SK-N-SH (cell line): Measurements from ENCODE around the gene MAGEA1. TPM values are rescaled to one million over a fixed set of nuclear protein-coding genes. Genes with fewer than 3 reads are reported as not detected.

Experiments used
- CTCF ChIA-PET: fragments of 300-600, 350-600 bp; formaldehyde crosslinking; extraction: SDS; loops from one replicate; lab custom pipeline; 2021; lab: Yijun Ruan, JAX
- POLR2A ChIA-PET: fragments of 350-600 bp; sonication (Branson Sonifier 250); formaldehyde crosslinking; extraction: SDS; loops from one replicate; lab custom pipeline; 2020; ENCODE audit warnings: antibody characterized with exemption, inconsistent platforms; lab: Yijun Ruan, JAX
- DNase-seq: peaks from one replicate; pipeline ENCODE4 v3.0.0; 2012
- H2AFZ ChIP-seq: fragments of 200-600 bp; sonication (generic); 2 replicates; pipeline ENCODE4 v1.8.1; 2016; ENCODE audit warnings: antibody characterized with exemption, mild to moderate bottlenecking, low read depth
- H3F3A ChIP-seq: fragments of 200-600 bp; sonication (generic); replicated peaks from 2 replicates; pipeline ENCODE3; 2016; ENCODE audit warnings: antibody characterized with exemption, mild to moderate bottlenecking; ENCODE audit not compliant: insufficient read depth
- H3K27ac ChIP-seq, 2 experiments: fragments of 200-500 bp in 1 of 2; fragments of 200-600 bp in 1 of 2; sonication (Bioruptor generic) in 1 of 2; sonication (generic), shearing (Covaris generic) in 1 of 2; 2 replicates each; pipeline versions ENCODE4 v1.5.1 to v1.6.1; 2014 to 2016; ENCODE audit warnings: low read depth in 2 of 2, inconsistent platforms in 1 of 2, low read length in 1 of 2, mild to moderate bottlenecking in 1 of 2, mixed read lengths in 1 of 2
- H3K27me3 ChIP-seq: fragments of 200-600 bp; sonication (generic), shearing (Covaris generic); 2 replicates; pipeline ENCODE4 v1.6.1; 2016; ENCODE audit warnings: mixed run types; ENCODE audit not compliant: insufficient read depth
- H3K36me3 ChIP-seq, 2 experiments: fragments of 200-500 bp in 1 of 2; fragments of 200-600 bp in 1 of 2; sonication (Bioruptor generic) in 1 of 2; sonication (generic) in 1 of 2; replicated peaks in 1 of 2; 2 replicates each; pipeline versions ENCODE3 to v1.5.1; 2014 to 2016; ENCODE audit warnings: low read length in 1 of 2, mild to moderate bottlenecking in 1 of 2; ENCODE audit not compliant: insufficient read depth in 2 of 2, control insufficient read depth in 1 of 2
- H3K4me1 ChIP-seq, 2 experiments: fragments of 200-500 bp in 1 of 2; fragments of 200-600 bp in 1 of 2; sonication (Bioruptor generic) in 1 of 2; sonication (generic), shearing (Covaris generic) in 1 of 2; 2 replicates each; pipeline versions ENCODE4 v1.5.1 to v1.6.1; 2014 to 2016; ENCODE audit warnings: low read depth in 1 of 2, low read length in 1 of 2, mixed run types in 1 of 2; ENCODE audit not compliant: insufficient read depth in 2 of 2, control insufficient read depth in 1 of 2
- H3K4me2 ChIP-seq: fragments of 200-600 bp; sonication (generic), shearing (Covaris generic); 2 replicates; pipeline ENCODE4 v1.6.1; 2017; ENCODE audit warnings: mixed run types
- H3K4me3 ChIP-seq, 2 experiments: fragments of 200-500 bp in 1 of 2; fragments of 200-600 bp in 1 of 2; sonication (Bioruptor generic) in 1 of 2; sonication (generic), shearing (Covaris generic) in 1 of 2; 2 replicates each; pipeline versions ENCODE4 v1.5.1 to v1.8.1; 2014 to 2016; ENCODE audit warnings: low read depth in 2 of 2, inconsistent platforms in 1 of 2, low read length in 1 of 2, mild to moderate bottlenecking in 1 of 2, mixed read lengths in 1 of 2, moderate library complexity in 1 of 2
- H3K79me2 ChIP-seq: fragments of 200-600 bp; sonication (generic); 2 replicates; pipeline ENCODE4 v1.8.1; 2017; ENCODE audit warnings: mild to moderate bottlenecking; ENCODE audit not compliant: insufficient read depth
- H3K9ac ChIP-seq: fragments of 200-600 bp; sonication (generic); 2 replicates; pipeline ENCODE4 v1.6.1; 2017; ENCODE audit warnings: mixed run types
- H3K9me2 ChIP-seq: fragments of 200-600 bp; sonication (generic); 2 replicates; pipeline ENCODE4 v1.6.1; 2017; ENCODE audit warnings: mixed run types
- H3K9me3 ChIP-seq: fragments of 200-600 bp; sonication (generic); 2 replicates; pipeline ENCODE4 v1.6.1; 2017; ENCODE audit warnings: mixed run types, mild to moderate bottlenecking, moderate library complexity
- H4K20me1 ChIP-seq: fragments of 200-600 bp; sonication (generic); 2 replicates; pipeline ENCODE4 v1.6.1; 2017; ENCODE audit warnings: mild to moderate bottlenecking, mixed run types; ENCODE audit not compliant: insufficient read depth
- ELF1 ChIP-seq: IDR thresholded peaks from 2 replicates; pipeline ENCODE4 v1.4.0; 2012
- EZH2phosphoT487 ChIP-seq: fragments of 200-600 bp; sonication (generic); IDR thresholded peaks from 2 replicates; pipeline ENCODE4 v1.6.1; 2017; ENCODE audit warnings: low read depth, mixed run types, mild to moderate bottlenecking, antibody characterized with exemption, moderate library complexity, borderline replicate concordance
- FOSL2 ChIP-seq: IDR thresholded peaks from 2 replicates; pipeline ENCODE4 v1.4.0; 2012; ENCODE audit warnings: low read depth, mild to moderate bottlenecking, moderate library complexity, borderline replicate concordance
- FOXJ3 ChIP-seq: sonication (generic); formaldehyde crosslinking; IDR thresholded peaks from 2 replicates; pipeline ENCODE4 v1.5.1; 2020; ENCODE audit warnings: mild to moderate bottlenecking, missing genetic modification reagents
- GABPA ChIP-seq: IDR thresholded peaks from 2 replicates; pipeline ENCODE4 v1.4.0; 2012; ENCODE audit warnings: low read depth, mild to moderate bottlenecking
- GATA2 ChIP-seq: sonication (generic); formaldehyde crosslinking; IDR thresholded peaks from 2 replicates; pipeline ENCODE4 v1.5.0; 2020; ENCODE audit warnings: mild to moderate bottlenecking, missing genetic modification reagents
- MXI1 ChIP-seq: IDR thresholded peaks from 2 replicates; pipeline ENCODE4 v1.6.1; 2012; ENCODE audit warnings: mild to moderate bottlenecking, low read depth, low read length, improper control_type of control experiment
- NFIC ChIP-seq: IDR thresholded peaks from 2 replicates; pipeline ENCODE4 v1.4.0; 2012; ENCODE audit warnings: borderline replicate concordance
- POLR2AphosphoS5 ChIP-seq: IDR thresholded peaks from 2 replicates; pipeline ENCODE4 v1.6.1; 2012; ENCODE audit warnings: low read depth, low read length
- RCOR1 ChIP-seq: fragments of 150-350 bp; IDR thresholded peaks from 2 replicates; pipeline ENCODE4 v1.6.1; 2017; ENCODE audit warnings: antibody characterized with exemption, low read length
- RFX5 ChIP-seq: IDR thresholded peaks from 2 replicates; pipeline ENCODE4 v1.6.1; 2012; ENCODE audit warnings: mild to moderate bottlenecking, improper control_type of control experiment, low read length
- RXRA ChIP-seq: IDR thresholded peaks from 2 replicates; pipeline ENCODE4 v1.4.0; 2012; ENCODE audit warnings: low read depth, mild to moderate bottlenecking, borderline replicate concordance
- SMC3 ChIP-seq: IDR thresholded peaks from 2 replicates; pipeline ENCODE4 v1.6.1; 2012; ENCODE audit warnings: low read depth, low read length, improper control_type of control experiment
- TAF1 ChIP-seq: IDR thresholded peaks from 2 replicates; pipeline ENCODE4 v1.6.1; 2012; ENCODE audit warnings: low read depth, mild to moderate bottlenecking, low read length, moderate library complexity, borderline replicate concordance
- TCF12 ChIP-seq: IDR thresholded peaks from 2 replicates; pipeline ENCODE4 v1.4.0; 2012
- USF2 ChIP-seq: fragments of 150-350 bp; IDR thresholded peaks from 2 replicates; pipeline ENCODE4 v1.6.1; 2017; ENCODE audit warnings: antibody characterized with exemption, low read length, low read depth, borderline replicate concordance
- WGBS: methylation state at CpG from one replicate; pipeline ENCODE4 v1.1.6; 2017; ENCODE audit warnings: low lambda C conversion rate; 5-methylcytosine and 5-hydroxymethylcytosine counted together
- polyA plus RNA-seq, 3 experiments: library from polyadenylated mRNA; depleted of rRNA; stranded (reverse); fragments of >200 nt; gene quantifications; 2 replicates each; pipeline ENCODE4 v1.2.3, GENCODE V29; 2012
- TF ChIP-seq, protein P1 (sequence below): IDR thresholded peaks from 2 replicates; pipeline ENCODE4 v1.4.0; 2012; ENCODE audit warnings: low read depth
- TF ChIP-seq, protein P2 (sequence below): fragments of 150-350 bp; IDR thresholded peaks from 2 replicates; pipeline ENCODE4 v1.6.1; 2016; ENCODE audit warnings: mild to moderate bottlenecking, low read depth, low read length
- TF ChIP-seq, protein P3 (sequence below): fragments of 200-600 bp; sonication (generic); IDR thresholded peaks from 2 replicates; pipeline ENCODE4 v1.6.1; 2017; ENCODE audit warnings: antibody characterized with exemption, mild to moderate bottlenecking, moderate library complexity
- TF ChIP-seq, protein P4 (sequence below): IDR thresholded peaks from 2 replicates; pipeline ENCODE4 v1.4.0; 2012; ENCODE audit warnings: low read depth, borderline replicate concordance

MAGEA1 gene
- polyA plus RNA-seq, 1 of the 3 experiments (the other 2 are of a cell fraction) = 3.0 TPM

DNA sequence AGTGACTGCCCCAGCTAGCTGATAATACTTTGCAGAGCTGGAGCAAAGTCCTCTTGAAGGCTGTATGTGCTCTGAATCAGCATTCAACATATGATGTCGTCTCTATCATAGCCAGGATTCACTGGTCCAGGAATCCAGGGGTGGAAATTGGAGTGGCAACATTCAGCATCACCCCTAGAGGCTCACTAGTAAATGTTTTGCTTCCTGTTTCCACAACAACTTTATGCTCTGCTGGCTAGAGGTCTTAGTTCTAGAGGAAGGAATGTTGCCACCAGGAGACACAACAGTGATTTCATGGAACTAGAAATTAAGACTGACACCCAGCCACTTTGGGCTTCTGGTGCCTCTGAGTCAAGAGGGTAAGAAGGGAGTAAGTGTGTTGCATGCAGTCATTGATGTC is 11.3 kb downstream of the MAGEA1 start:
- H3K36me3 ChIP-seq = no peaks in the 10 kb centered on the region
- POLR2A ChIA-PET = no interaction called here
- peaks cover 26% of the 10 kb centered on the region; the same call in 1 of the 2 replicates for H3K27me3 ChIP-seq
- no peaks in the 10 kb centered on the region for H3K79me2 ChIP-seq
- no peaks in the 10 kb centered on the region for H4K20me1 ChIP-seq
- DNase-seq = no peak
- no peak overlapping the region for H3K4me3 ChIP-seq
- no peaks in the 10 kb centered on the region for H3K9me3 ChIP-seq
- no peak overlapping the region for H3K9ac ChIP-seq
- H3K4me2 ChIP-seq = no peak overlapping the region
- TF ChIP-seq MXI1 = no peak
- TF ChIP-seq FOSL2 = no peak
- TF ChIP-seq TAF1 = no peak
- TF ChIP-seq, protein P1, sequence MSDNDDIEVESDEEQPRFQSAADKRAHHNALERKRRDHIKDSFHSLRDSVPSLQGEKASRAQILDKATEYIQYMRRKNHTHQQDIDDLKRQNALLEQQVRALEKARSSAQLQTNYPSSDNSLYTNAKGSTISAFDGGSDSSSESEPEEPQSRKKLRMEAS = no peak
- TF ChIP-seq ELF1 = no peak
- no peak for TF ChIP-seq RFX5
- TF ChIP-seq, protein P2, sequence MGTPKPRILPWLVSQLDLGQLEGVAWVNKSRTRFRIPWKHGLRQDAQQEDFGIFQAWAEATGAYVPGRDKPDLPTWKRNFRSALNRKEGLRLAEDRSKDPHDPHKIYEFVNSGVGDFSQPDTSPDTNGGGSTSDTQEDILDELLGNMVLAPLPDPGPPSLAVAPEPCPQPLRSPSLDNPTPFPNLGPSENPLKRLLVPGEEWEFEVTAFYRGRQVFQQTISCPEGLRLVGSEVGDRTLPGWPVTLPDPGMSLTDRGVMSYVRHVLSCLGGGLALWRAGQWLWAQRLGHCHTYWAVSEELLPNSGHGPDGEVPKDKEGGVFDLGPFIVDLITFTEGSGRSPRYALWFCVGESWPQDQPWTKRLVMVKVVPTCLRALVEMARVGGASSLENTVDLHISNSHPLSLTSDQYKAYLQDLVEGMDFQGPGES = no peak
- TF ChIP-seq, protein P3, sequence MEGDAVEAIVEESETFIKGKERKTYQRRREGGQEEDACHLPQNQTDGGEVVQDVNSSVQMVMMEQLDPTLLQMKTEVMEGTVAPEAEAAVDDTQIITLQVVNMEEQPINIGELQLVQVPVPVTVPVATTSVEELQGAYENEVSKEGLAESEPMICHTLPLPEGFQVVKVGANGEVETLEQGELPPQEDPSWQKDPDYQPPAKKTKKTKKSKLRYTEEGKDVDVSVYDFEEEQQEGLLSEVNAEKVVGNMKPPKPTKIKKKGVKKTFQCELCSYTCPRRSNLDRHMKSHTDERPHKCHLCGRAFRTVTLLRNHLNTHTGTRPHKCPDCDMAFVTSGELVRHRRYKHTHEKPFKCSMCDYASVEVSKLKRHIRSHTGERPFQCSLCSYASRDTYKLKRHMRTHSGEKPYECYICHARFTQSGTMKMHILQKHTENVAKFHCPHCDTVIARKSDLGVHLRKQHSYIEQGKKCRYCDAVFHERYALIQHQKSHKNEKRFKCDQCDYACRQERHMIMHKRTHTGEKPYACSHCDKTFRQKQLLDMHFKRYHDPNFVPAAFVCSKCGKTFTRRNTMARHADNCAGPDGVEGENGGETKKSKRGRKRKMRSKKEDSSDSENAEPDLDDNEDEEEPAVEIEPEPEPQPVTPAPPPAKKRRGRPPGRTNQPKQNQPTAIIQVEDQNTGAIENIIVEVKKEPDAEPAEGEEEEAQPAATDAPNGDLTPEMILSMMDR = no peak
- TF ChIP-seq, all 33 proteins: peak for 0
- CTCF ChIA-PET = no interaction called here
- Histone ChIP-seq H3K27ac (no peak overlapping the region), H3K9me2 (no peaks in the 10 kb centered on the region), H3K4me1 (no peaks in the 10 kb centered on the region), H3F3A (no peaks in the 10 kb centered on the region), H2AFZ (no peak overlapping the region)
- 0% methylated on average over 1 of the region's 1 CpG for WGBS

- H3K9me2 ChIP-seq = no peaks in the 10 kb centered on the region
- no peaks in the 10 kb centered on the region for H3F3A ChIP-seq
- no peaks in the 10 kb centered on the region for H3K36me3 ChIP-seq
- H3K79me2 ChIP-seq = no peaks in the 10 kb centered on the region
- CTCF ChIA-PET = no interaction called here
- H2AFZ ChIP-seq = no peak overlapping the region
- no peak overlapping the region for H3K4me3 ChIP-seq
- no peaks in the 10 kb centered on the region for H3K9me3 ChIP-seq
- WGBS = 3% methylated on average over 2 of the region's 2 CpGs
- POLR2A ChIA-PET = no interaction called here
- no peak overlapping the region for H3K27ac ChIP-seq
- no peaks in the 10 kb centered on the region for H3K4me1 ChIP-seq
- no peak for DNase-seq
- H3K27me3 ChIP-seq = no peaks in the 10 kb centered on the region; the same call in 1 of the 2 replicates
- H4K20me1 ChIP-seq = no peaks in the 10 kb centered on the region
- H3K9ac ChIP-seq = no peak overlapping the region
- no peak overlapping the region for H3K4me2 ChIP-seq
- no peak for TF ChIP-seq RFX5
- no peak for TF ChIP-seq FOSL2
- no peak for TF ChIP-seq RXRA
- no peak for TF ChIP-seq POLR2AphosphoS5
- TF ChIP-seq, protein P4, sequence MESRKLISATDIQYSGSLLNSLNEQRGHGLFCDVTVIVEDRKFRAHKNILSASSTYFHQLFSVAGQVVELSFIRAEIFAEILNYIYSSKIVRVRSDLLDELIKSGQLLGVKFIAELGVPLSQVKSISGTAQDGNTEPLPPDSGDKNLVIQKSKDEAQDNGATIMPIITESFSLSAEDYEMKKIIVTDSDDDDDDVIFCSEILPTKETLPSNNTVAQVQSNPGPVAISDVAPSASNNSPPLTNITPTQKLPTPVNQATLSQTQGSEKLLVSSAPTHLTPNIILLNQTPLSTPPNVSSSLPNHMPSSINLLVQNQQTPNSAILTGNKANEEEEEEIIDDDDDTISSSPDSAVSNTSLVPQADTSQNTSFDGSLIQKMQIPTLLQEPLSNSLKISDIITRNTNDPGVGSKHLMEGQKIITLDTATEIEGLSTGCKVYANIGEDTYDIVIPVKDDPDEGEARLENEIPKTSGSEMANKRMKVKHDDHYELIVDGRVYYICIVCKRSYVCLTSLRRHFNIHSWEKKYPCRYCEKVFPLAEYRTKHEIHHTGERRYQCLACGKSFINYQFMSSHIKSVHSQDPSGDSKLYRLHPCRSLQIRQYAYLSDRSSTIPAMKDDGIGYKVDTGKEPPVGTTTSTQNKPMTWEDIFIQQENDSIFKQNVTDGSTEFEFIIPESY = no peak
- TF ChIP-seq, protein P1 = no peak
- TF ChIP-seq MXI1 = no peak
- no peak for TF ChIP-seq GABPA
- no peak for TF ChIP-seq TCF12
- no peak for TF ChIP-seq SMC3
- TF ChIP-seq NFIC = no peak
- no peak for TF ChIP-seq GATA2 (CRISPR knock-in tag)
- TF ChIP-seq, protein P2 = no peak
- TF ChIP-seq TAF1 = no peak
- TF ChIP-seq EZH2phosphoT487 = no peak
- no peak for TF ChIP-seq FOXJ3 (CRISPR knock-in tag)
- no peak for TF ChIP-seq RCOR1
- TF ChIP-seq USF2 = no peak
These were observed 21.4 kb downstream of the MAGEA1 start for GRCh38 chrX:153200462-153200861.
